Parathyroid adenoma (tissue), 2 donors: Measurements from ENCODE around the gene NAA60.
A peak's percentile ranks its signal among the peaks of the same experiment; 100 is the strongest.

Source experiments
- H2AFZ ChIP-seq: fragments of 300-600 bp; sonication (generic); one replicate; pipeline ENCODE4 v1.7.0; 2017; ENCODE audit warnings: antibody characterized with exemption, mild to moderate bottlenecking
- H3K27ac ChIP-seq: fragments of 300-600 bp; sonication (generic); one replicate; pipeline ENCODE4 v1.7.0; 2017
- H3K27me3 ChIP-seq: fragments of 300-600 bp; sonication (generic); one replicate; pipeline ENCODE4 v1.7.0; 2017; ENCODE audit warnings: low read length; ENCODE audit not compliant: control insufficient read depth, insufficient read depth
- H3K36me3 ChIP-seq: fragments of 300-600 bp; sonication (generic); one replicate; pipeline ENCODE4 v1.7.0; 2017; ENCODE audit warnings: low read length; ENCODE audit not compliant: control insufficient read depth, insufficient read depth
- H3K4me1 ChIP-seq: fragments of 300-600 bp; sonication (generic); one replicate; pipeline ENCODE4 v1.7.0; 2017; ENCODE audit warnings: control low read depth
- H3K4me2 ChIP-seq: fragments of 300-600 bp; sonication (generic); one replicate; pipeline ENCODE4 v1.7.0; 2017; ENCODE audit warnings: low read length
- H3K4me3 ChIP-seq: fragments of 300-600 bp; sonication (generic); one replicate; pipeline ENCODE4 v1.7.0; 2017; ENCODE audit warnings: low read depth, low read length
- H3K79me2 ChIP-seq: fragments of 300-600 bp; sonication (generic); one replicate; pipeline ENCODE4 v1.7.0; 2017; ENCODE audit warnings: control low read depth
- H3K9ac ChIP-seq: fragments of 300-600 bp; sonication (generic); one replicate; pipeline ENCODE4 v1.7.0; 2017; ENCODE audit warnings: mild to moderate bottlenecking
- H3K9me3 ChIP-seq: fragments of 300-600 bp; sonication (generic); one replicate; pipeline ENCODE4 v1.7.0; 2017; ENCODE audit warnings: low read length; ENCODE audit not compliant: control insufficient read depth
- TF ChIP-seq, protein P1 (sequence below): fragments of 300-600 bp; sonication (generic); IDR thresholded peaks from one replicate; pipeline ENCODE4 v1.7.0; 2017; ENCODE audit warnings: antibody characterized with exemption, mild to moderate bottlenecking
- donor health status: primary hyperparathyroidism.

Gene NAA60

GRCh38 chr16:3532741-3533140 lies 89.3 kb downstream of the NAA60 start:
- no peak overlapping the region for H3K9ac ChIP-seq
- H3K9me3 ChIP-seq = no peaks in the 10 kb centered on the region
- H3K27ac ChIP-seq = no peak overlapping the region
- H2AFZ ChIP-seq = no peak overlapping the region
- TF ChIP-seq, protein P1, sequence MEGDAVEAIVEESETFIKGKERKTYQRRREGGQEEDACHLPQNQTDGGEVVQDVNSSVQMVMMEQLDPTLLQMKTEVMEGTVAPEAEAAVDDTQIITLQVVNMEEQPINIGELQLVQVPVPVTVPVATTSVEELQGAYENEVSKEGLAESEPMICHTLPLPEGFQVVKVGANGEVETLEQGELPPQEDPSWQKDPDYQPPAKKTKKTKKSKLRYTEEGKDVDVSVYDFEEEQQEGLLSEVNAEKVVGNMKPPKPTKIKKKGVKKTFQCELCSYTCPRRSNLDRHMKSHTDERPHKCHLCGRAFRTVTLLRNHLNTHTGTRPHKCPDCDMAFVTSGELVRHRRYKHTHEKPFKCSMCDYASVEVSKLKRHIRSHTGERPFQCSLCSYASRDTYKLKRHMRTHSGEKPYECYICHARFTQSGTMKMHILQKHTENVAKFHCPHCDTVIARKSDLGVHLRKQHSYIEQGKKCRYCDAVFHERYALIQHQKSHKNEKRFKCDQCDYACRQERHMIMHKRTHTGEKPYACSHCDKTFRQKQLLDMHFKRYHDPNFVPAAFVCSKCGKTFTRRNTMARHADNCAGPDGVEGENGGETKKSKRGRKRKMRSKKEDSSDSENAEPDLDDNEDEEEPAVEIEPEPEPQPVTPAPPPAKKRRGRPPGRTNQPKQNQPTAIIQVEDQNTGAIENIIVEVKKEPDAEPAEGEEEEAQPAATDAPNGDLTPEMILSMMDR = no peak
- no peaks in the 10 kb centered on the region for H3K36me3 ChIP-seq
- H3K4me1 ChIP-seq = no peaks in the 10 kb centered on the region
- no peak overlapping the region for H3K4me2 ChIP-seq
- H3K27me3 ChIP-seq = no peaks in the 10 kb centered on the region
- no peaks in the 10 kb centered on the region for H3K79me2 ChIP-seq
- H3K4me3 ChIP-seq = no peak overlapping the region

GRCh38 chr16:3534126-3534525 lies 90.6 kb downstream of the NAA60 start:
- H3K36me3 ChIP-seq = no peaks in the 10 kb centered on the region
- H2AFZ ChIP-seq = no peak overlapping the region
- no peaks in the 10 kb centered on the region for H3K79me2 ChIP-seq
- H3K27ac ChIP-seq = no peak overlapping the region
- H3K4me3 ChIP-seq = no peak overlapping the region
- no peak overlapping the region for H3K9ac ChIP-seq
- no peaks in the 10 kb centered on the region for H3K27me3 ChIP-seq
- no peaks in the 10 kb centered on the region for H3K4me1 ChIP-seq
- H3K9me3 ChIP-seq = no peaks in the 10 kb centered on the region
- TF ChIP-seq, protein P1 = no peak
- no peak overlapping the region for H3K4me2 ChIP-seq

- no peak overlapping the region for H3K4me3 ChIP-seq
- H3K79me2 ChIP-seq = no peaks in the 10 kb centered on the region
- no peak overlapping the region for H3K27ac ChIP-seq
- no peaks in the 10 kb centered on the region for H3K9me3 ChIP-seq
- H3K4me2 ChIP-seq = peak overlapping the region; percentile 26
- no peak overlapping the region for H2AFZ ChIP-seq
- no peak overlapping the region for H3K9ac ChIP-seq
- no peaks in the 10 kb centered on the region for H3K4me1 ChIP-seq
- TF ChIP-seq, protein P1 = no peak
- no peaks in the 10 kb centered on the region for H3K27me3 ChIP-seq
- H3K36me3 ChIP-seq = no peaks in the 10 kb centered on the region
Measured at GRCh38 chr16:3536271-3536731, 92.8 kb downstream of the NAA60 start.
